HT-29 (cell line): ENCODE results near the gene RUNX3. TPM values are rescaled to one million over a fixed set of nuclear protein-coding genes. Genes with fewer than 3 reads are reported as not detected.

Experiments used
- DNase-seq: peaks from one replicate; pipeline ENCODE4 v3.0.0-alpha.2; 2015; ENCODE audit warnings: low spot score
- total RNA-seq: library from RNA; depleted of rRNA; stranded (reverse); fragments of >200 nt; shearing (Covaris generic); gene quantifications from 2 replicates; pipeline ENCODE4 v1.2.3, GENCODE V29; 2014

Gene RUNX3
- total RNA-seq, 1 experiment from 2014 or later: 0.18 TPM

- DNase-seq: no peak
These were observed 41.0 kb downstream of the RUNX3 start for GRCh38 chr1:24888971-24889676.

GRCh38 chr1:24888061-24888970 is 41.8 kb downstream of the RUNX3 start:
- no peak for DNase-seq

GRCh38 chr1:24886241-24886640 is 43.8 kb downstream of the RUNX3 start:
- no peak for DNase-seq

- no peak for DNase-seq
These were observed 45.3 kb downstream of the RUNX3 start for GRCh38 chr1:24884751-24885150.

- no peak for DNase-seq
These were observed 49.0 kb downstream of the RUNX3 start for GRCh38 chr1:24881034-24881433.

- no peak for DNase-seq
These were observed 51.0 kb downstream of the RUNX3 start for GRCh38 chr1:24878775-24879742.

GRCh38 chr1:24878045-24878444 is 52.0 kb downstream of the RUNX3 start:
- no peak for DNase-seq

- DNase-seq: no peak
These were observed 54.0 kb downstream of the RUNX3 start for GRCh38 chr1:24875991-24876506.

- DNase-seq: no peak
These were observed 54.8 kb downstream of the RUNX3 start for GRCh38 chr1:24875257-24875656.

GRCh38 chr1:24874611-24875234 is 55.4 kb downstream of the RUNX3 start:
- no peak for DNase-seq

- DNase-seq: no peak
These were observed 56.0 kb downstream of the RUNX3 start for GRCh38 chr1:24874056-24874455.

- DNase-seq: no peak
These were observed 56.9 kb downstream of the RUNX3 start for GRCh38 chr1:24873148-24873547.

GRCh38 chr1:24872061-24872850 is 57.8 kb downstream of the RUNX3 start:
- no peak for DNase-seq

GRCh38 chr1:24871306-24871901 is 58.7 kb downstream of the RUNX3 start:
- DNase-seq: no peak

GRCh38 chr1:24870551-24871195 is 59.4 kb downstream of the RUNX3 start:
- DNase-seq: no peak

GRCh38 chr1:24868016-24868875 is 61.8 kb downstream of the RUNX3 start:
- DNase-seq: no peak

GRCh38 chr1:24867084-24867870 is 62.8 kb downstream of the RUNX3 start:
- no peak for DNase-seq
